GM19193 (cell line): Measurements from ENCODE around the gene BCKDK.
A peak's percentile ranks its signal among the peaks of the same experiment; 100 is the strongest.

Experiments used
- POLR2A ChIP-seq: IDR thresholded peaks from 4 replicates; pipeline ENCODE4 v1.6.1; 2011; ENCODE audit not compliant: insufficient read depth, insufficient read length; ENCODE audit errors: extremely low read depth

The BCKDK gene

GRCh38 chr16:31106509-31107464, 1.4 kb upstream of the BCKDK start:
- TF ChIP-seq POLR2A, result no peak

GRCh38 chr16:31107465-31107867, 720 bp upstream of the BCKDK start:
- no peak for TF ChIP-seq POLR2A

DNA sequence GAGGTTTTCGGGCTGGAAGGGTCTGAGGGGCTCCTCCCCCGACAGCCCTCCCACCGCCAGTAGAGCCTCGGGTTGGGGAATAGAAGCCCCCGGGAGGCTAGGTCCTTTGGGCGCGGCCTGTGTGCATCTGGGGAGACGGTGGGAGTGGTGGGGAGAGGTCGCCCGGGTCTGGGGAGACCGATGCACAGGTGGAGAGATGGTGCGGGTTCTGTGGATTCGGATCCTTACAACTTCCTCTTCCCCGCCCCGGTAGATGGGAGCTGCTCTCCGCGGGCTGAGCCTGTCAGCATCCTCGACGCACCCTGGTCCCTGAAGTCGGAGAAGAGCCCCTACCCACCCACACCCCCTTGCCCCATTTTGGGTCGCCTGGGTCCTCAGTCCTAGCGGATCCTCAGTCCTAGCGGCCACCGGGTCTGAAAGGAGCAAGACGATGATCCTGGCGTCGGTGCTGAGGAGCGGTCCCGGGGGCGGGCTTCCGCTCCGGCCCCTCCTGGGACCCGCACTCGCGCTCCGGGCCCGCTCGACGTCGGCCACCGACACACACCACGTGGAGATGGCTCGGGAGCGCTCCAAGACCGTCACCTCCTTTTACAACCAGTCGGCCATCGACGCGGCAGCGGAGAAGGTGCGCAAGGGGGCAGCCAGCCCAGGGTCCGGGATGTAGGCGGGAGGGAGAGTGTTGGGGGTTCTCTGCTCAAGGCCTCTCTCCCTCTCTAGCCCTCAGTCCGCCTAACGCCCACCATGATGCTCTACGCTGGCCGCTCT, 790 bp downstream of the BCKDK start:
- no peak for TF ChIP-seq POLR2A

DNA sequence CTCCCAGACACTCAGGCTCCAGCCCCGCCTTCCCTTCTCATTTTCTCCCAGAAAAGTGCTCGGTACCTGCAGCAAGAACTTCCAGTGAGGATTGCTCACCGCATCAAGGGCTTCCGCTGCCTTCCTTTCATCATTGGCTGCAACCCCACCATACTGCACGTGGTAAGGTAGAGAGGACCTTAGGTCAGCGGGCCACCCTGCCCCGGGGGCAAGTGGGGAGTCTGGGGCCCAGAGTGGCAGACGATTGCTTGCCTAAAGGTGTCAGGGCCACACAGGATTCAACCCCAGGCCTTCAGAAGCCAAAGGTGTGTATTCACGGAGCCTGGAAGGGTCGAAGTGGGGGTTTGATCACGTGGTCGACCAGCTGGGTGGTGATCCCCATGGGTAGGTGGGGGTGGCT, 1.4 kb downstream of the BCKDK start:
- TF ChIP-seq POLR2A, result no peak

DNA sequence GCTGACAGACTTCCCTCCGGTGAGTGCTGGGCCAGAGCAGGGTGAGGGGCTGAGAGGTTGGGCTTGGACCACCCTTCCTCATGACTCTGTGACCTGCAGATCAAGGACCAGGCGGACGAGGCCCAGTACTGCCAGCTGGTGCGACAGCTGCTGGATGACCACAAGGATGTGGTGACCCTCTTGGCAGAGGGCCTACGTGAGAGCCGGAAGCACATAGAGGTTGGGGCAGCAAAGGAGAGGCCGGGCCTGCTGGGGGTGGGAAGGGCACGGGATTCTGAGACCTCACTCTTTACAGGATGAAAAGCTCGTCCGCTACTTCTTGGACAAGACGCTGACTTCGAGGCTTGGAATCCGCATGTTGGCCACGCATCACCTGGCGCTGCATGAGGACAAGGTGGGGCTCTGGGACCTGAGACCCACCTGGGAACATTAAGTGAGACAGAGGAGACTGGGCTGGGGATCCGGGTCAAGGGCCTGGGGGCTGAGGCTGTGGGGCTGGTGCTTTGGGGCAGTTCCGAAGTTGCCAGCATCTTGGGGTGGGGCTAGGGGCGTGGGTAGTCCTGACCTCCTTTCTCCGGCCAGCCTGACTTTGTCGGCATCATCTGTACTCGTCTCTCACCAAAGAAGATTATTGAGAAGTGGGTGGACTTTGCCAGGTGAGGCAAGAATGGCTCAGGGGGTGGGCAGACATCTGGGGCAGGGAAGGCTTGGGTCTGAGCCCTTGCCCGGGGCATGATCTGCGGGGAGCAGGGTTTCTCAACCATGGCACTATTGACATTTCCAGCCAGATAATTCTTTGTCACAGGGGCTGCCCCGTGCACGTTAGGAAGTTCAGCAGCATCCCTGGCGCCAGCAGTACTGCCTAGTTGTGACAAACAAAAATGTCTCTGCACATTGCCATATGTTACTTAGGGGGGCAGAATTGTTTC, 2.2 kb downstream of the BCKDK start:
- TF ChIP-seq POLR2A, result no peak

DNA sequence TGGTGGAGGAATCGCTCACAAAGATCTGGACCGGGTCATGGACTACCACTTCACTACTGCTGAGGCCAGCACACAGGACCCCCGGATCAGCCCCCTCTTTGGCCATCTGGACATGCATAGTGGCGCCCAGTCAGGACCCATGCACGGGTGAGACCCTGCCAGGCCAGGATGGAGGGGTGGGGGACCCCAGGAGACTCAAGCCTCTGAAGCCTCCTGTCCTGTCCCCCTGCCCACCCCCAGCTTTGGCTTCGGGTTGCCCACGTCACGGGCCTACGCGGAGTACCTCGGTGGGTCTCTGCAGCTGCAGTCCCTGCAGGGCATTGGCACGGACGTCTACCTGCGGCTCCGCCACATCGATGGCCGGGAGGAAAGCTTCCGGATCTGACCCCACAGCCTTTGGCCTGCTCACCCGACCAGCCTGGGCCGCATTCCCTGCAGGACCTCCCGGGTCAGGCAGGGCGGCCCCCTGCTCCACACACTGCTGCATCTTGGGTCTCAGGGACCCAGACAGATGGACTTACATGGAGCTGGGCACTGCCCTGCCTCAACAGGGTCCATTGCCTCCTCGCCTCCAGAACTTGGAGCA, 3.8 kb downstream of the BCKDK start:
- no peak for TF ChIP-seq POLR2A

DNA sequence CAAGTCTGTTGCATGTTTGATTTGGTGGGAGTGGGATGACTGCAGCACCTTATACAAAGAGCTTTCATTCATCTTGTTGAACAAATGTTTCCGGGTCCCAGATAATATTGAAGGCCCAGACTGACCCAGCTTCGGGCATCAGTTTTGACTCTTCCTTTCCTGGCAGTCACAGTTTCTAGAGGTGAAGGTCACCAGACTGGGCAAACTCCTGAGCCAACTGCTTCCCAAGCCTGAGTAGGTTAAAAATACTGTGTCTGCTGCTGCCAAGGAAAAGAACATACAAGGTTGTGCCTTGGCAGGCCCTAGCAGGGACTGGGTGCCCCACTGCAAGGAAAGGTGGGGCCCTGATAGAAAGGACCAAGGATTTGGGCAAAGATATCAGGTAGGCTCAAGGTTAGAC, 4.5 kb downstream of the BCKDK start:
- TF ChIP-seq POLR2A, result no peak

DNA sequence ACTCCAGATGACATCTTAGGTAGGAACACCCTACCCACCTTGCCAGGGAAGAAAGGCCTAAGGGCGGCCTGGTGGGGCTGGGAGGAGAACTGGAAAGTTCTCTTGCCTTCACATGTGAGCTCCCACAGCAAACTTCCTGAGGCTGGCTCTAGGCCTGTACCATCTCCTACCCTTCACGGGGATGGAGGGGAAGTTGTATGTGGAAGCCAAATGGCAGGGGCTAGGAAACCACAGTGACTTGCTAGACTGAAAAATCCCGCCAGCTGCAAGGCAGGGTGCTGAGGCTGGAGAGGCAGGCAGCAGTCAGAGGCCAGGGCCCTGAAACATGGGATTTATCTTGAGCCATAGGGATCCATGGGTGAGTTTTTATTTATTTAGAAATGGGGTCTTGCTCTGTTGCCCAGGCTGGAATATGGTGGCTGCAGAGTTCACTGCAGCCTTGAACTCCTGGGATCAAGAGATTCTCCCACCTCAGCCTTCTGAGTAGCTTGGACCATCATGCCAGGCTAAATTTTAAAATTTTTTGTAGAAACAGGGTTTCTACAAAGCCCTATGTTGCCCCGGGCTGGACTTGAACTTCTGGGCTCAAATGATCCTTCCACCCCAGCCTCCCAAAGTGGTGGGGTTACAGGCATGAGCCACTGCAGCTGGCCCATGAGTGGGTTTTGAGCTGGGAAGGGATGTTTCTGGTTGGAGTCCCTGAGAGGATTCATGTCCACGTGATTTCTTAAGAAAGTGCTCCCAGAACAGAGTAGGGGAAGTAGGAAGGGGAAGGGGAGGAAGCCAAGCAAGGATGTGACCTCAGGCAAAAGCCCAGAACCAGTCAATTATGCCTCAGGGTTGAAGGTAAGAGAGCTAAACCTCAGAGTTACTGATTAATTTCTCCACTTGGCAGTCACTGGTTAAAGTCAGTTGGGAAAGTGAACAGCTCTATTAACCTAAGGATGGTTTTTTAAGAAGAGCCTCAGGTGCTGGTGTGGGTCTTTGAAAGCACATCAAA, 5.2 kb downstream of the BCKDK start:
- no peak for TF ChIP-seq POLR2A

DNA sequence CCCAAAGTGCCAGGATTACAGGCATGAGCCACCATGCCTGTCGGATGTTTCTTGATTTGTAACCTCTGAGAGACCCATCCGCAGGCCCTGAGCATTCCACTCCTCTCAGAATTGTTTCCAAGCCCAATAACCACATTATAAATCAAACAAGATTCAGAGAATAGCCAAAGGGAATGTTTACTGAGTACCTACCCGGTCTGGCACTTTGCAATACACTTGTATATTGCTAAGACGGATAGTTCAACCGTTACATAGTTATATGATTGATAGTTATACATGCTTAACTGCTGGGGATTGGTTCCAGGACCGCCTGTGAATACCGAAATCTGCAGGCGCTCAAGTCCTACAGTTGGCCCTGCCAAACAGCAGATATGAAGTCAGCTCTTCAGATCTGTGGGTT, 6.3 kb downstream of the BCKDK start:
- no peak for TF ChIP-seq POLR2A

DNA sequence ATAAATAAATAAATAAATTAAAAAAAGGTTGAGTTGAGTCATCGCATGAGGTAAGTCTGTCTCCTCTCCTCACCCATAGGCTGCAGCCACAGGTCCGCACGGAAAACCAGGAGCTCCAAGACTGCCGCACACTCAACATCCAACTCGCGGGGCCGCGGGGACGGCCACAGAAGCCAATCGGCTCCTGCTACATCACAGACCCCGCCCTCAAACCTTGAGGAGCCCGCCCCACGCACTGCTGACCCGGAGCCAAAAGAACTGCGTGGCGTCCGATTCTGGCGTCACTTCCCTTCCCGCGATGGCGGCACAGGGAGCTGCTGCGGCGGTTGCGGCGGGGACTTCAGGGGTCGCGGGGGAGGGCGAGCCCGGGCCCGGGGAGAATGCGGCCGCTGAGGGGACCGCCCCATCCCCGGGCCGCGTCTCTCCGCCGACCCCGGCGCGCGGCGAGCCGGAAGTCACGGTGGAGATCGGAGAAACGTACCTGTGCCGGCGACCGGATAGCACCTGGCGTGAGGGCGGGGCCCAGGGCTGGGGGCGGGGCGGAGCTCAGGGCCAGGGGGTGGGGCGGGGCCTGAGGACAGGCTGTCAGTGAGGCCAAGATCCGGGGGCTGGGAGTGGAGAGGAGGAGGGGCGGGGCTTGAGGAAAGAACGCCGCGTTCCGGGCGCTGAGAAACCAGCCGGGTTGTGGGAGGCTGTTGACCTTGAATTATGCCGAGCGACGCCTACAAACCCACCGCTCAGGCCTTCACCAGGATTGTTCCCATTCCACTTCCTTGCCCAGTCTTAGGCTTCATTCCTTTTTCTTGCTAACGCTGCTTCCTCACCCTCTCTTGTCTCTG, 9.4 kb downstream of the BCKDK start, which contains the start of gene KAT8:
Gene KAT8 (plus strand): TSS at position 281 of the 839 bp plus-strand sequence. CDS start 18 bp downstream, at position 299.
- TF ChIP-seq POLR2A, result peak; percentile 94

DNA sequence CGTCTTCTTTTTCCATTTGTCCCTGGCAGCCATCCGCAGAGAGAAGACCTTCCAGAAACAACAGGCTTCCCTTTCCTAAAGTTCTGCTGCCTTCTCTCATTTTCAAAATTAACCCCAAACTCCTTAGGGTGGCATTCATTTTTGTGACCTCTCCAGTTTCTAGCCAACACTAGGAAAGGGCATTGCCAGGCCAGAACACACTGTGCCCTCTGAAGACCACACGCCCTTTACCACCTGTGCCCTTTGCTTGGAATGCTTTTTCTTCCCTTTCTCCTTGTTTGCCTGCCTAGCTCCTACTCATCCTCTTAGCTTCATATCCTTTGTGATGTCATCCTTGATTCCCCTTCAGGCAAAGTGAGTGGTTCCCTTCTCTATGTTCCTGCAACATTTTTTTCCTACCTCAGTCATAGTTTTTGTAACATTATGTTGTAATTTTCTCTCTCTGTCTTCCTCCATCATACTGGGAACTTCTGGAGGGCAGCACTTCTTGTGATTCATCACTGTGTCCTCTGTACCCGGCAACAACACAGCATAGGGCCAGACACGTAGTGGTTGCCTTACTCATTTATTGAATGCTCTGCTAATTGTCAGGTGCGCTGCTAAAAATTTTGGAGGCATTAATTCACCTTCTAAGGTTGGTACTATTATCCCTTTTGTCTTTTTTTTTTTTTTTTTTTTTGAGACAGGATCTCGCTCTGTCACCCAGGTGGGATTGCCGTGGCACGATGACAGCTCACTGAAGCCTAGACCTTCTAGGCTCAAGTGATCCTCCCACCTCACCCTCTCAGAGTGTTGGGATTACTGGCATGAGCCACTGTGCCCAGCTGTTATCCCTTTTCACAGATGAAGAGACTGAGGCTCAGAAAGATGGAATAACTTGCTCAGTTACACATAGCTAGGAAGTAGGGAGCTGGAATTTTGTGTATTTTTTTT, 10.3 kb downstream of the BCKDK start:
- TF ChIP-seq POLR2A, result no peak
